Keratinocyte (primary cell): ENCODE measurements around the gene DLX1. TPM values are rescaled to one million over a fixed set of nuclear protein-coding genes. Genes with fewer than 3 reads are reported as not detected.

Experiments
- DNase-seq: peaks from one replicate; pipeline ENCODE4 v3.0.0-alpha.2; 2011; ENCODE audit warnings: low read depth, missing footprints, low spot score
- FAIRE-seq: peaks from 2 replicates; lab custom pipeline; 2011; peaks lifted over from hg19 to GRCh38; lab: Jason Lieb, UNC
- H2AFZ ChIP-seq: 2 replicates; pipeline ENCODE4 v1.6.0; 2012; ENCODE audit warnings: low read length, control low read depth, inconsistent platforms; ENCODE audit not compliant: control insufficient read depth
- H3K27ac ChIP-seq: 2 replicates; pipeline ENCODE4 v1.5.1; 2011; ENCODE audit warnings: low read length; ENCODE audit not compliant: control insufficient read depth, insufficient read depth
- H3K27me3 ChIP-seq: 3 replicates; pipeline ENCODE4 v1.6.0; 2011; ENCODE audit warnings: low read length; ENCODE audit not compliant: control insufficient read depth, insufficient read depth; ENCODE audit errors: extremely low read depth
- H3K36me3 ChIP-seq, 2 experiments: 2 replicates in 1 of 2; 3 replicates in 1 of 2; pipeline ENCODE4 v1.5.1; 2011; ENCODE audit warnings: low read length in 2 of 2, mild to moderate bottlenecking in 1 of 2; ENCODE audit not compliant: control insufficient read depth in 2 of 2, insufficient read depth in 2 of 2; ENCODE audit errors: extremely low read depth in 1 of 2
- H3K4me1 ChIP-seq: 3 replicates; pipeline ENCODE4 v1.5.1; 2011; ENCODE audit warnings: low read length; ENCODE audit not compliant: control insufficient read depth, insufficient read depth; ENCODE audit errors: extremely low read depth
- H3K4me2 ChIP-seq: 3 replicates; pipeline ENCODE4 v1.6.0; 2011; ENCODE audit warnings: low read depth, low read length; ENCODE audit not compliant: control insufficient read depth, insufficient read depth; ENCODE audit errors: extremely low read depth
- H3K4me3 ChIP-seq, 3 experiments: fragments of 200-600 bp in 1 of 3; sonication (generic) in 1 of 3; 2 replicates in 2 of 3; 3 replicates in 1 of 3; pipeline ENCODE4 v1.5.1; 2011 to 2016; ENCODE audit warnings: low read length in 3 of 3, mild to moderate bottlenecking in 3 of 3, control low read depth in 2 of 3, inconsistent platforms in 1 of 3, low read depth in 1 of 3, mixed read lengths in 1 of 3, mixed run types in 1 of 3, moderate library complexity in 1 of 3; ENCODE audit not compliant: control insufficient read depth in 2 of 3, insufficient read depth in 2 of 3; ENCODE audit errors: extremely low read depth in 1 of 3
- H3K79me2 ChIP-seq: 2 replicates; pipeline ENCODE4 v1.6.0; 2012; ENCODE audit warnings: low read length; ENCODE audit not compliant: control insufficient read depth, insufficient read depth
- H3K9ac ChIP-seq: 3 replicates; pipeline ENCODE4 v1.6.0; 2011; ENCODE audit warnings: low read length; ENCODE audit not compliant: control insufficient read depth, insufficient read depth; ENCODE audit errors: extremely low read depth
- H3K9me1 ChIP-seq: 3 replicates; pipeline ENCODE4 v1.6.0; 2011; ENCODE audit warnings: low read length; ENCODE audit not compliant: control insufficient read depth, insufficient read depth; ENCODE audit errors: extremely low read depth
- H3K9me3 ChIP-seq: 2 replicates; pipeline ENCODE4 v1.5.1; 2012; ENCODE audit warnings: low read depth, low read length; ENCODE audit not compliant: control insufficient read depth
- H4K20me1 ChIP-seq: 3 replicates; pipeline ENCODE4 v1.6.0; 2011; ENCODE audit warnings: low read length; ENCODE audit not compliant: control insufficient read depth, insufficient read depth; ENCODE audit errors: extremely low read depth
- CTCF ChIP-seq, 3 experiments: IDR thresholded peaks in 1 of 3; conservative IDR thresholded peaks in 1 of 3; optimal IDR thresholded peaks in 1 of 3; 2 replicates in 2 of 3; 3 replicates in 1 of 3; pipeline versions ENCODE3 to v1.5.1; 2011; ENCODE audit warnings: low read length in 3 of 3, mild to moderate bottlenecking in 3 of 3, moderate library complexity in 2 of 3, control low read depth in 1 of 3, inconsistent platforms in 1 of 3; ENCODE audit not compliant: insufficient read depth in 2 of 3; ENCODE audit errors: extremely low read depth in 1 of 3
- EZH2 ChIP-seq: IDR thresholded peaks from one replicate; pipeline ENCODE4 v1.6.1; 2012; ENCODE audit warnings: inconsistent platforms, mild to moderate bottlenecking, low read length, moderate library complexity
- dilution Hi-C: fragments of 300-500 bp; cut with MboI; formaldehyde crosslinking; loops from one replicate; pipeline ENCODE4 v1.7.0; 2020; ENCODE audit warnings: low sequenced_read_pairs; ENCODE audit not compliant: extremely low pct_ligation_motif_present
- polyA plus RNA-seq, 5 experiments: library from polyadenylated mRNA; depleted of rRNA in 3 of 5; stranded (reverse) in 3 of 5; stranded (forward) in 1 of 5; unstranded in 1 of 5; fragments of >200 nt; gene quantifications; 1 replicate in 1 of 5; 2 replicates in 3 of 5; 3 replicates in 1 of 5; pipeline versions ENCODE4 v1.2.1 to v1.2.3, GENCODE V29; 2011 to 2012; ENCODE audit warnings: missing spikeins in 2 of 5, low read depth in 1 of 5, low replicate concordance in 1 of 5

The DLX1 gene
- polyA plus RNA-seq, 1 donor (not counting 4 experiments of a cell fraction or from before 2014, with no cell fraction given) = 0.88 TPM

GRCh38 chr2:172109256-172109987 is 24.1 kb downstream of the DLX1 start:
- no peak for DNase-seq
- Histone ChIP-seq H3K27me3 (no peaks in the 10 kb centered on the region), H3K4me3 (peak overlapping the region in 1 of 3 experiments; percentile 15), H3K4me1 (peaks cover 19% of the 10 kb centered on the region), H3K79me2 (no peaks in the 10 kb centered on the region), H3K9ac (peak overlapping the region; percentile 69), H3K9me3 (no peaks in the 10 kb centered on the region), H4K20me1 (no peaks in the 10 kb centered on the region), H2AFZ (peak overlapping the region; percentile 93), H3K9me1 (no peaks in the 10 kb centered on the region), H3K4me2 (peak overlapping the region; percentile 50), H3K36me3 (no peaks in the 10 kb centered on the region), H3K27ac (peak overlapping the region; percentile 56)
- dilution Hi-C loops = no loop called here
- peak; percentile 39 for FAIRE-seq
- no peak for TF ChIP-seq CTCF (optimal IDR thresholded peaks at IDR 0.05 in 1 of 3, IDR thresholded peaks at IDR 0.05 in 1 of 3, conservative IDR thresholded peaks at IDR 0.05 in 1 of 3; ENCODE audit: extremely low read depth in 1 of 3, insufficient read depth in 2 of 3, low read length in 3 of 3)
- no peak for TF ChIP-seq EZH2

- no peaks in the 10 kb centered on the region for H3K36me3 ChIP-seq
- H2AFZ ChIP-seq = peak overlapping the region; percentile 93
- FAIRE-seq (no peak), DNase-seq (no peak)
- H3K9me1 ChIP-seq = no peaks in the 10 kb centered on the region
- TF ChIP-seq EZH2 = no peak
- TF ChIP-seq CTCF (optimal IDR thresholded peaks at IDR 0.05 in 1 of 3, IDR thresholded peaks at IDR 0.05 in 1 of 3, conservative IDR thresholded peaks at IDR 0.05 in 1 of 3; ENCODE audit: extremely low read depth in 1 of 3, insufficient read depth in 2 of 3, low read length in 3 of 3) = no peak
- H3K9me3 ChIP-seq = no peaks in the 10 kb centered on the region
- peak overlapping the region; percentile 69 for H3K9ac ChIP-seq
- H3K27me3 ChIP-seq = no peaks in the 10 kb centered on the region
- peaks cover 19% of the 10 kb centered on the region for H3K4me1 ChIP-seq
- no peaks in the 10 kb centered on the region for H3K79me2 ChIP-seq
- no peaks in the 10 kb centered on the region for H4K20me1 ChIP-seq
- dilution Hi-C loops = no loop called here
- peak overlapping the region; percentile 50 for H3K4me2 ChIP-seq
- H3K27ac ChIP-seq = peak overlapping the region; percentile 56
- peak overlapping the region in 2 of 3 experiments; percentile 15 to 20 for H3K4me3 ChIP-seq
Measured at GRCh38 chr2:172109988-172110811, 24.9 kb downstream of the DLX1 start.
